ENCODE results near the gene EFCAB8.
"Not testable (repeated sequence)": the region's sequence is repeated elsewhere in the genome, so short reads cannot be mapped to it uniquely, and the experiment has no call there.

Gene EFCAB8

GRCh38 chr20:32960849-32961731, 102.4 kb downstream of the EFCAB8 start:
- DNase-seq, result no peak

- no peak for DNase-seq
Measured at GRCh38 chr20:32962053-32962452, 103.3 kb downstream of the EFCAB8 start.

- not testable (repeated sequence) for DNase-seq
Measured at GRCh38 chr20:32962646-32963045, 103.9 kb downstream of the EFCAB8 start.

- no peak for DNase-seq
Measured at GRCh38 chr20:32963176-32963575, 104.5 kb downstream of the EFCAB8 start.

- DNase-seq, result no peak
Measured at GRCh38 chr20:32964575-32964974, 105.9 kb downstream of the EFCAB8 start.

- no peak for DNase-seq
Measured at GRCh38 chr20:32965115-32965514, 106.4 kb downstream of the EFCAB8 start.

GRCh38 chr20:32965581-32966373, 107.1 kb downstream of the EFCAB8 start:
- DNase-seq, result no peak

- DNase-seq, result no peak
Measured at GRCh38 chr20:32966382-32966781, 107.7 kb downstream of the EFCAB8 start.

GRCh38 chr20:32966881-32967781, 108.4 kb downstream of the EFCAB8 start:
- no peak for DNase-seq

- DNase-seq, result no peak
Measured at GRCh38 chr20:32967961-32968457, 109.3 kb downstream of the EFCAB8 start.

GRCh38 chr20:32968478-32969241, 109.9 kb downstream of the EFCAB8 start:
- DNase-seq, result no peak

GRCh38 chr20:32969356-32970114, 110.8 kb downstream of the EFCAB8 start:
- DNase-seq, result no peak

- no peak for DNase-seq
Measured at GRCh38 chr20:32970115-32970972, 111.6 kb downstream of the EFCAB8 start.

- no peak for DNase-seq
Measured at GRCh38 chr20:32970973-32971300, 112.2 kb downstream of the EFCAB8 start.

GRCh38 chr20:32971703-32972161, 113.0 kb downstream of the EFCAB8 start:
- no peak for DNase-seq

GRCh38 chr20:32972181-32973076, 113.7 kb downstream of the EFCAB8 start:
- no peak for DNase-seq

GRCh38 chr20:32973077-32973717, 114.5 kb downstream of the EFCAB8 start:
- DNase-seq, result no peak
